Spleen (tissue), 11 donors: Measurements from ENCODE around the gene DCX. TPM values are rescaled to one million over a fixed set of nuclear protein-coding genes. Genes with fewer than 3 reads are reported as not detected.

Source experiments
- DNase-seq: peaks from one replicate; pipeline ENCODE4 v3.0.0-alpha.2; 2020
- H3K27ac ChIP-seq, 8 donors: fragments of 200-600 bp; sonication (generic) in 7 of 8; 1 replicate in 4 of 8; 2 replicates in 4 of 8; pipeline versions ENCODE4 v1.5.0 to v1.8.0; 2016 to 2021; ENCODE audit warnings: inconsistent platforms in 4 of 8, mild to moderate bottlenecking in 4 of 8, moderate library complexity in 1 of 8
- H3K27me3 ChIP-seq, 7 donors: fragments of 200-600 bp; sonication (generic) in 6 of 7; replicated peaks in 1 of 7; 1 replicate in 4 of 7; 2 replicates in 3 of 7; pipeline versions ENCODE4 v1.5.0 to v1.8.0; 2016 to 2021; ENCODE audit warnings: inconsistent platforms in 3 of 7, mild to moderate bottlenecking in 1 of 7
- H3K36me3 ChIP-seq, 6 donors: fragments of 200-600 bp; sonication (generic) in 5 of 6; 1 replicate in 4 of 6; 2 replicates in 2 of 6; pipeline versions ENCODE4 v1.5.0 to v1.8.0; 2016 to 2021; ENCODE audit warnings: inconsistent platforms in 2 of 6
- H3K4me1 ChIP-seq, 6 donors: fragments of 200-600 bp; sonication (generic) in 5 of 6; 1 replicate in 3 of 6; 2 replicates in 3 of 6; pipeline versions ENCODE4 v1.5.0 to v1.8.0; 2016 to 2021; ENCODE audit warnings: inconsistent platforms in 3 of 6
- H3K4me3 ChIP-seq, 8 donors: fragments of 200-600 bp; sonication (generic) in 7 of 8; 1 replicate in 4 of 8; 2 replicates in 4 of 8; pipeline versions ENCODE4 v1.5.0 to v1.8.0; 2016 to 2021; ENCODE audit warnings: inconsistent platforms in 4 of 8, mild to moderate bottlenecking in 4 of 8, moderate library complexity in 2 of 8
- H3K9me3 ChIP-seq, 8 donors: fragments of 200-600 bp; sonication (generic) in 7 of 8; 1 replicate in 4 of 8; 2 replicates in 4 of 8; pipeline versions ENCODE4 v1.5.0 to v1.8.0; 2016 to 2021; ENCODE audit warnings: inconsistent platforms in 4 of 8
- CTCF ChIP-seq, 11 experiments: fragments of 200-600 bp in 7 of 11; fragments of 450-650 bp in 4 of 11; sonication (generic) in 4 of 11; IDR thresholded peaks in 8 of 11; conservative IDR thresholded peaks in 3 of 11; 1 replicate in 7 of 11; 2 replicates in 4 of 11; pipeline versions ENCODE4 v1.4.0 to v1.8.0; 2016 to 2021; ENCODE audit warnings: antibody characterized with exemption in 11 of 11, inconsistent platforms in 4 of 11, mild to moderate bottlenecking in 1 of 11
- POLR2A ChIP-seq, 3 donors: fragments of 450-650 bp; IDR thresholded peaks; one replicate each; pipeline ENCODE4 v1.5.1; 2017; ENCODE audit warnings: antibody characterized with exemption in 3 of 3, mild to moderate bottlenecking in 1 of 3
- POLR2AphosphoS5 ChIP-seq, 3 donors: sonication (generic); formaldehyde crosslinking; IDR thresholded peaks; one replicate each; pipeline ENCODE4 v1.5.1; 2017; ENCODE audit warnings: antibody characterized with exemption in 3 of 3
- WGBS, 5 donors: extraction: QIAGEN DNeasy Blood & Tissue Kit in 3 of 5; methylation state at CpG; one replicate each; pipeline versions ENCODE4 v1.1.5 to v1.1.7; 2013 to 2018; 5-methylcytosine and 5-hydroxymethylcytosine counted together
- intact Hi-C: fragments of 100-400 bp; cut with DNase I; formaldehyde crosslinking; loops from one replicate; pipeline ENCODE4 v1.15.0; 2023; ENCODE audit warnings: low total_unique reads
- polyA plus RNA-seq, 3 donors: library from polyadenylated mRNA; stranded (reverse); fragments of 200-250 nt; gene quantifications; one replicate each; pipeline ENCODE4 v1.2.1, GENCODE V29; 2013
- total RNA-seq, 7 donors: library from RNA; depleted of rRNA in 3 of 7; stranded (reverse); fragments of >200 nt in 3 of 7; fragmentation: NEBNext Ultra II Directional in 4 of 7; extraction: Animal tissue kit (Norgen Biotek cat#: 25700) in 4 of 7; gene quantifications; one replicate each; pipeline versions ENCODE4 v1.1.0 to v1.2.1, GENCODE V29; 2016 to 2021
- donor health status: healthy with polysubstance abuse.
- donor health status: DM: no; HTN: no; CAD: no; lungs with moderate emphysema.
- donor health status: DM: no; HTN: no; CAD: no.
- donor health status: Bipolar disorder and iron deficiency.
- donor health status: healthy.
- donor health status: DM: no; HTN: no; CAD: no.
- donor health status: DM: yes; HTN: yes; CAD: no.

Gene DCX
- total and polyA plus RNA-seq, 10 donors = 0.02 to 0.06 (median 0.02) TPM; not detected in 7

- Histone ChIP-seq H3K9me3 (no peaks in the 10 kb centered on the region), H3K27me3 (peaks cover 0 to 6% (median 0%) of the 10 kb centered on the region in 7 donors), H3K4me1 (no peaks in the 10 kb centered on the region), H3K4me3 (no peak overlapping the region), H3K36me3 (no peaks in the 10 kb centered on the region), H3K27ac (no peak overlapping the region)
- 17 to 48% (median 34%) methylated on average over 3 of the region's 3 CpGs for WGBS, 5 donors
- intact Hi-C loops = no loop called here
- TF ChIP-seq CTCF (IDR thresholded peaks at IDR 0.05 in 8 of 11, conservative IDR thresholded peaks at IDR 0.05 in 3 of 11) (no peak), POLR2AphosphoS5 (IDR thresholded peaks at IDR 0.05) (no peak), POLR2A (IDR thresholded peaks at IDR 0.05) (no peak)
- DNase-seq = no peak
These were observed 35.5 kb downstream of the DCX start for GRCh38 chrX:111376486-111376885.

DNA sequence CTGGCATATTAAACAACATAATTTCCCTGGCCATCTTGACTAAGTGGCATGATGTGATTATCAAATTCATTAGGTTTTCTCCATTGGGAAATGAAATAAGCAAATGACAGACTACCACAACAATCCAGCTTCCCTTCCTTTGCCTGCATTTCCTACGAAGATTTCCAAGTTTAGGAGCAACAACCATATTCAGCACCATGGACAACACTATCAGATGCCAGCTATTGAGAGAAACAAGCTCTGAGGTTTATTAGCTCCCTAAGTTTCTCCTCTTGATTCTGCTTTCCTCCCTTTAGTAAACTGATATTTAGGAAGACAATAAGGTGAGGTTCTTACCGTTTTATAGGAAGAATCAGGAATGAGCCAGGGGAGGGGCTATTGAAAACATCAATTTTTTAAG is 36.2 kb downstream of the DCX start:
- TF ChIP-seq POLR2AphosphoS5 (IDR thresholded peaks at IDR 0.05) = no peak
- TF ChIP-seq POLR2A (IDR thresholded peaks at IDR 0.05) = no peak
- no peak for TF ChIP-seq CTCF (IDR thresholded peaks at IDR 0.05 in 8 of 11, conservative IDR thresholded peaks at IDR 0.05 in 3 of 11)
- no peaks in the 10 kb centered on the region for H3K9me3 ChIP-seq
- H3K4me3 ChIP-seq = no peak overlapping the region
- H3K27me3 ChIP-seq = peaks cover 0 to 6% (median 0%) of the 10 kb centered on the region in 7 donors
- H3K27ac ChIP-seq = no peak overlapping the region
- no peaks in the 10 kb centered on the region for H3K36me3 ChIP-seq
- WGBS, 5 donors = 21 to 34% (median 30%) methylated on average over 2 of the region's 2 CpGs
- intact Hi-C loops = no loop called here
- H3K4me1 ChIP-seq = no peaks in the 10 kb centered on the region
- DNase-seq = no peak

DNA sequence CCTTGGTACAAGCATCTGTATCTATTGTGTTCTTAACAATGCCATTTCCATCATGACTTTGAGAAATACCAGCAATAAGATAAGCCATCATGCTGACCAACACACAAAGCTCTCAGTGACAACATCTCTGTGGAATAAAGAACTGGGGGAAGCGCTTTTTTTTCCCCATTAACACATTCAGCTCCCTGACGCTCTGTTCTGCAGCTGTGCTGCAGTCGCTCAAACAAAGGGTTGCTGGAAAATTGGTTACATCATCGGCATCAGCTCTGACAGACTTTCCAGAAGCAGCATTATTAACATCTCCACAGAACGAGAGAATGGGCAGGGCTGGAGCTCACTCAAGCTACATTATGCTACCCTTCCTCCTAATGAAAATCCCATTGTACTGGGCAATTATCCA is 39.9 kb downstream of the DCX start:
- Histone ChIP-seq H3K27ac (no peak overlapping the region), H3K27me3 (peaks cover 0 to 2% (median 0%) of the 10 kb centered on the region in 7 donors), H3K36me3 (no peaks in the 10 kb centered on the region), H3K9me3 (no peaks in the 10 kb centered on the region), H3K4me1 (no peaks in the 10 kb centered on the region), H3K4me3 (no peak overlapping the region)
- 53 to 83% (median 66%) methylated on average over 5 of the region's 5 CpGs for WGBS, 5 donors
- DNase-seq = no peak
- intact Hi-C loops = no loop called here
- TF ChIP-seq POLR2A (IDR thresholded peaks at IDR 0.05) (no peak), POLR2AphosphoS5 (IDR thresholded peaks at IDR 0.05) (no peak), CTCF (IDR thresholded peaks at IDR 0.05 in 8 of 11, conservative IDR thresholded peaks at IDR 0.05 in 3 of 11) (no peak)

DNA sequence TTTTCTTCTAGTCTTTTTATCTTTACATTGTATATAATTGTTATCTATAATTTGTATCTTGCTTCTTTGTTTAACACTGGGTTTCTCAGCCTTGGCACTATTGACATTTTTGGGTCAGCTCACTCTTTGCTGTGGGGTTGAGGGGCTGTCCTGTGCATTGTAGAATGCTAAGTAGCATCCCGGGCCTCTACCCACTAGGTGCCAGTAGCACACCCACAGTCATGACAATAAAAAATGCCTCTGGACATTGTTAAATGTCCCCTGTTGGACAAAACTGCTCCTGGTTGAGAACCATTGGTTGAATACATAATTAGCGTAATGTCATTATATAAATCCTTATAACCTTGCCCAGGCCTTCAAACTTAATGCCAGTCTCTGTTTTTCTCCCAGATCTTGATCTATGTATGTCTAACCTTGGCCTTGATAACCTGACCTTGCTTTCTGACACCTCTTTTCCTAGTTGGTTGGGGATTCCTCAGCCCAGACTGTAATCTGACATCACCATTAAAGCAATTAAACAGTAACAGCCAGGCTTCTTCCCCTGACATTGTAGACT is 46.1 kb downstream of the DCX start:
- no peaks in the 10 kb centered on the region for H3K27me3 ChIP-seq
- H3K36me3 ChIP-seq = no peaks in the 10 kb centered on the region
- no peaks in the 10 kb centered on the region for H3K9me3 ChIP-seq
- WGBS, 5 donors = 88 to 93% (median 90%) methylated on average over 2 of the region's 2 CpGs
- H3K27ac ChIP-seq = no peak overlapping the region
- no peaks in the 10 kb centered on the region for H3K4me1 ChIP-seq
- intact Hi-C loops = no loop called here
- H3K4me3 ChIP-seq = no peak overlapping the region
- no peak for TF ChIP-seq POLR2A (IDR thresholded peaks at IDR 0.05)
- TF ChIP-seq CTCF (IDR thresholded peaks at IDR 0.05 in 8 of 11, conservative IDR thresholded peaks at IDR 0.05 in 3 of 11) = no peak
- TF ChIP-seq POLR2AphosphoS5 (IDR thresholded peaks at IDR 0.05) = no peak
- no peak for DNase-seq
